Panc1 (cell line): ENCODE results near the gene GJC2.

Experiments
- CTCF ChIP-seq: fragments of 450-650 bp; IDR thresholded peaks from 2 replicates; pipeline ENCODE4 v1.5.1; 2017; ENCODE audit warnings: mild to moderate bottlenecking
- REST ChIP-seq, 2 experiments: IDR thresholded peaks; 2 replicates each; pipeline ENCODE4 v1.6.1; 2011 to 2012; ENCODE audit warnings: low read depth in 2 of 2, control low read depth in 1 of 2, low read length in 1 of 2, mild to moderate bottlenecking in 1 of 2, moderate library complexity in 1 of 2; ENCODE audit not compliant: insufficient read depth in 1 of 2

DNA sequence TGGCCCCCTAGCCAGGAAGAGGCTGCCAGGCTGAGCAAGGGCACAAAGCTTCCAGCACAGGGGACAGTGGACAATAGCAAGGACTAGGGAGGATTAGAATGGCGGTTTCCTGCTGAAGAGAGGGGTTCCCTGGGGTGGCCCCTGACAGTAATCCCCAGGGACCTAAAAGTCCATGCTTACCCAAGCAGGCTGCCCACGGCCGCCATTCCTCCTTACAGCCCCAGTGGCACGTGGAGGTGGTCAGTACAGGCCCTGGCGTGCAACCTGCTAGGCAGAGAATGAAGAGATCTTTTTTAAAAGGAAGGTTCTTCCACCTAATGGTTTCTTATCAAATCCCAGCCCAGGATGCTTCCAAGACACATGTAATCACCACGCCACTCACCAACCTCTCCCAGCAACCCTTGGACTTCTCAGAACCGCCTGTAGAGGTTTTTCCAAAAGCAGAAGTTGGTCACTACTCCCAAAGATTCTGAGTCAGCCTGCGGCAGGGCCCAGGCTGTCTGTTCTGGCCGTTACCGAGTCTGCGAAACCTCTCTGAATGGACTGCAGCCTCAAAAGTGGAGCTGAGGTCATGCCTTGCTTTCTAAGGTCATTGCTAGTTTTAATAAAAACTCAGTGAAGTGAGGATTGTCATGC is 41.6 kb upstream of the GJC2 start:
- TF ChIP-seq REST (IDR thresholded peaks at IDR 0.05; ENCODE audit: insufficient read depth in 1 of 2, low read depth in 2 of 2, low read length in 1 of 2) = no peak
- TF ChIP-seq CTCF = no peak
